ENCODE data around the gene SDR42E2. TPM values are rescaled to one million over a fixed set of nuclear protein-coding genes. Genes with fewer than 3 reads are reported as not detected.
A peak's percentile ranks its signal among the peaks of the same experiment; 100 is the strongest.

The SDR42E2 gene
- total RNA-seq, 4 donors from 2014 or later: not detected

DNA sequence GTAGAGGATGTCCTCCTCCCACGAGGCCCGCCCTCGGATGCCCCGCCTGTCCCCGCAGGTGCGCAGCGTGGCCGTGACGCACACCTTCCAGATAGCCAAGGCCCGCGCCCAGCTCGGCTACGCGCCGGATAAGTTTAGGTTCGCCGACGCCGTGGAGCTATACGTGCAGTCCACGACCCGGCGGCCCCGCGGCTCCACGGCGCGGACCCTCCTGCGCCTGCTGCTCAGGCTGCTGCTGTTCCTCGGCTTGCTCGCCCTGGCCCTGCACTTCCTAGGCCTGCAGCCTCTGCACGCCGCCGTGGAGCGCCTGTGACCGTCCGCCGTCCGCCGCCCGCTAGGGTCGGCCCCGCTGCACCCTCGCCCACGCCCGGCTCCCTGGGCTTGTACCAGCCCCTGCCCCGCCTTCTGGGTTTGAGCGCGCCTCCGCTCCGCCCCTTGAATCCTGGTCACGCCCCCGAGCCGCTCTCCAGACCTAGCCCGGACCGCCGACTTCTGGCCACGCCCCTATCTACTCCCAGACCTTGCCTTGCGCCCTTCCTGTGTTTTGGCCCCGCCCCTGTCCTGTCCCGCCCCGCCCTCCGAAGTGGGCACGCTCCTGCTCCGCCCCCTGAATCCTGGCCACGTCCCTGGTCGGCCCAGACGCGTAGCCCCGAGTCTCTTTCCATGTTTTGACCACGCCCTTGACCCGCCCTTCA lies 27.9 kb downstream of the SDR42E2 start:
- DNase-seq: peak; percentile 93 to 100 (median 96)
- H3K4me3 ChIP-seq: peak overlapping the region; percentile 62 to 71 (median 66)
- no peaks in the 10 kb centered on the region for H3K9me3 ChIP-seq
- no peaks in the 10 kb centered on the region for H3K36me3 ChIP-seq
- peaks cover 0 to 29% (median 13%) of the 10 kb centered on the region in 4 donors for H3K4me1 ChIP-seq
- no peaks in the 10 kb centered on the region for H3K27me3 ChIP-seq
- TF ChIP-seq POLR2A (IDR thresholded peaks at IDR 0.05): peak; percentile 89 to 92
- TF ChIP-seq, protein P1, sequence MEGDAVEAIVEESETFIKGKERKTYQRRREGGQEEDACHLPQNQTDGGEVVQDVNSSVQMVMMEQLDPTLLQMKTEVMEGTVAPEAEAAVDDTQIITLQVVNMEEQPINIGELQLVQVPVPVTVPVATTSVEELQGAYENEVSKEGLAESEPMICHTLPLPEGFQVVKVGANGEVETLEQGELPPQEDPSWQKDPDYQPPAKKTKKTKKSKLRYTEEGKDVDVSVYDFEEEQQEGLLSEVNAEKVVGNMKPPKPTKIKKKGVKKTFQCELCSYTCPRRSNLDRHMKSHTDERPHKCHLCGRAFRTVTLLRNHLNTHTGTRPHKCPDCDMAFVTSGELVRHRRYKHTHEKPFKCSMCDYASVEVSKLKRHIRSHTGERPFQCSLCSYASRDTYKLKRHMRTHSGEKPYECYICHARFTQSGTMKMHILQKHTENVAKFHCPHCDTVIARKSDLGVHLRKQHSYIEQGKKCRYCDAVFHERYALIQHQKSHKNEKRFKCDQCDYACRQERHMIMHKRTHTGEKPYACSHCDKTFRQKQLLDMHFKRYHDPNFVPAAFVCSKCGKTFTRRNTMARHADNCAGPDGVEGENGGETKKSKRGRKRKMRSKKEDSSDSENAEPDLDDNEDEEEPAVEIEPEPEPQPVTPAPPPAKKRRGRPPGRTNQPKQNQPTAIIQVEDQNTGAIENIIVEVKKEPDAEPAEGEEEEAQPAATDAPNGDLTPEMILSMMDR (IDR thresholded peaks at IDR 0.05): peak in 2 of 6 experiments; percentile 7 to 20
- peak overlapping the region; percentile 95 to 98 (median 97) for H3K27ac ChIP-seq

DNA sequence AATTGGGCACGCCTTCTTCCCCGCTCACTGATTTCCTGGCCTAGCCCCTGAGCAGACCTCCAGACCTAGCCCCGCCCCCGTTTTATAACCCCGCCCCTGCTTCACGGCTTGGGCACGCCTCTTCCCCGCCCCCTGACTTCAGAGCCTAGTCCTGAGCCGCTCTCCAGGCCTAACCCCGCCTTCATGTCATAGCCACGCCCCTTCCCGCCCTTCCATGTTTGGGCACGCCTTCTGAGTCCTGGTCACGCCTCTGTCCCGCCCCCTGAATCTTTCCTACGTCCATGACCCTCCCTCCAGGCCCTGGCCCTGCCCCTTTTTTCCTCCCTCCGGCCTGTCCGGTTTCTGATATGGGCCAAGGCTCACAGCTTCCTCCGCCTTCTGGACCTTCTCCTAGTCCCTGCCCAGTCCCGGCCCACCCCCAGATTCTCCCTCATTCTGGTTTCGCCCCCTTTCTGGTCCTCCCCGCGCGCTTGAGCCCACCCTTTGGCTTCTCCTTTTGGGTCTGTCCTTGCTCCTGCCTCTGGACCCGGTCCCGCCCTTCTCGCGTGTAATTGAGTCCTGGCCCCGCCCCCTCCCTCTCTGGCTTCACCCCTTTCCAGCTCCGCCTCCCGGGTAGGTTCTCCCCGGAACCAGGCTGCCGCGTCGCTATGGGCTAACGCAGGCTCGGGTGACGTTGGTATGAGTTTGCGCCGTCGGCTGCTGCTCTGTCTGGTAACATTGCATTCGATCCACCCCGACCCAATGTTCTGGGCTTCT lies 28.6 kb downstream of the SDR42E2 start:
- Histone ChIP-seq H3K4me3 (peak overlapping the region; percentile 53 to 71 (median 63)), H3K27me3 (no peaks in the 10 kb centered on the region), H3K9me3 (no peaks in the 10 kb centered on the region), H3K36me3 (no peaks in the 10 kb centered on the region), H3K27ac (peak overlapping the region; percentile 95 to 98 (median 97)), H3K4me1 (peaks cover 0 to 29% (median 13%) of the 10 kb centered on the region in 4 donors)
- peak; percentile 100 for DNase-seq
- TF ChIP-seq, protein P1 (IDR thresholded peaks at IDR 0.05): no peak
- TF ChIP-seq POLR2A (IDR thresholded peaks at IDR 0.05): peak; percentile 82 to 95

DNA sequence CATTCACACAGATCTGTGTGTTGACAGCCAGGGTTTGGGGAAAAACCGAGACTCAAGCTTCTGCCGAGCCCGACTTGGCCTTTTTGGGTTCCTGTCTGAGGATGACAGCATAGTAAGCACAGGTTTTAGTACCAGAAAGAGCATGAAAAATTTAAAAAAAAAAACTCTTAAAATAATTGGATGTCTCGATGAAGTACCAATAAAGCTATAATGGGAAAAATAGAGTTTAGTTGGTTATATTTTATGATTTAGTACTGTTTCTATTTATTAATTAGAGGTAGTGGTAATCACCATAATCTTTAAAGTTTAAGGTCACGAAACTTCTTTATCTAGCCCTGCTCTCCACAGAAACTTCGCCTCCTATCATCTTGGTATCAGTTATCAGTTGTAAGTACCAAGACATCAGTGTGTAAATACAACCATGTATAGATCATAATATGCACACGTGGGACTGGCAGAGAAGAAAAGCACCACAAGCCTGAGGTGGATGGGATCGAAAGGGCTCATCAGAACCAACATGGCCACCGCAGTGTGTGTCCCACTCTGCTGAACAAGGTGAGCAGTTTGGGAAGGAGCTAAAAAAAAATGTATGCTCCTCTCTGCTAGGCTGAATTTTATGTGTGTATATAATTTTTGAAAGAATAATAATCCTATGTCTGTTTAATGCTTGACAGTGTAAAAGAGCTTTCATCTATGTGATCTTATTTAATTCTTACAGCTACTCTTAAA lies 29.4 kb downstream of the SDR42E2 start:
- Histone ChIP-seq H3K4me3 (peak overlapping the region; percentile 42 to 62 (median 52)), H3K36me3 (no peaks in the 10 kb centered on the region), H3K27ac (peak overlapping the region; percentile 95 to 98 (median 97)), H3K9me3 (no peaks in the 10 kb centered on the region), H3K4me1 (peaks cover 0 to 29% (median 13%) of the 10 kb centered on the region in 4 donors), H3K27me3 (no peaks in the 10 kb centered on the region)
- TF ChIP-seq, protein P1 (IDR thresholded peaks at IDR 0.05): no peak
- no peak for TF ChIP-seq POLR2A (IDR thresholded peaks at IDR 0.05)
- peak in 2 of 3 donors; percentile 40 to 60 for DNase-seq

DNA sequence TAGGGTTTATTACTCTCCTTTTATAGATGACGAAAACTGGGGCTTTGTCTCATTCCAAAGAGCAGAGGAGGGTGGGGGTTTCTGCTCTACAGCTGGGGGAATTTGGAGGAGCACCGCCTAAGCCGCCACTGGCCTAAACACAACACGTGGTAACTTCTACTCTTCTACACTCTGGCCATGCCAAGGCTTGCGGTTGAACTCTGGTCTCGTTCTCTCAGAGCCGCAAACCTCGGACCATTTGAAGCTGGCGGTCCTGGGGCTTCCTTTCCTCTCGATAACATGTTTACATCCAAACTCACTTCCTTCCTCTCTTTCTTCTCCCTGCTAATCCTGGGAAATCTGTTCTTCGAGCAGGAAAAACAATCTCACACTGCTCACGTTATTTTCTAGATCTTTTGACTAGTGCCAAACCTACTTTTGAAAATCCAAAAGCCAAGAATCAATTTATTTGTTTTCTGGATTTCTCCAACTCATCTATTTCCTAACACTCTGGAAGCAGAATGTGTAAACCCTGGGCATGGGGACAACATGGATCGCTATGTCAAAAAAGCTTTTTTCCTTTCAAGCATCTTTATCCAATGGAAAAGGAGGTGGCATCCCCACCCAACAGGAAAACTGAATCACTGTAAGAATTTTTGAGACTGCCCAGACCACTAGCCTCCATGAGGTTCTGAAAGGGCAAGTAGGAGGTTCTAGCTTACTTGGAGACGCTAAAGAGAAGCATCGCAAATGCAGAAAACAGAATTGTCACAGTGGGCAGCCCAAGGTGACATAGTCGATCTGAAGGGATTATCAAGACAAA lies 30.2 kb downstream of the SDR42E2 start:
- H3K4me1 ChIP-seq: peaks cover 0 to 29% (median 13%) of the 10 kb centered on the region in 4 donors
- H3K9me3 ChIP-seq: no peaks in the 10 kb centered on the region
- TF ChIP-seq, protein P1 (IDR thresholded peaks at IDR 0.05): no peak
- peak in 1 of 2 donors; percentile 22 for TF ChIP-seq POLR2A (IDR thresholded peaks at IDR 0.05)
- no peaks in the 10 kb centered on the region for H3K36me3 ChIP-seq
- H3K4me3 ChIP-seq: peak overlapping the region in 3 of 4 donors; percentile 52 to 62 (median 53)
- H3K27me3 ChIP-seq: no peaks in the 10 kb centered on the region
- peak; percentile 69 to 94 (median 87) for DNase-seq
- H3K27ac ChIP-seq: peak overlapping the region; percentile 95 to 98 (median 97)

DNA sequence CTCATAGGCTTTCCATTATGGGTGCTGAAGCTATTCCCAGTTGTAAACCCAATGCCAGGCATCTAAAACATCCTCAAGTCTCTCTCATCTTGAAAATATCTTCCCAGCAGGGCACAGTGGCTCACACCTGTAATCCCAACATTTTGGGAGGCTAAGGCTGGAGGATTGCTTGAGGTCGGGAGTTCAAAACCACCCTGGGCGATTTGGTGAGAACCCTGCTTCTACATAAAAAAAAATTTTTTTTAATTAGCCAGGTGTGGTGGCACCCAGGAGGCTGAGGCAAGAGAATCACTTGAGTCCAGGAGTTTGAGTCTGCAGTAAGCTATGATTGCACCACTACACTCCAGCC lies 30.7 kb downstream of the SDR42E2 start:
- Histone ChIP-seq H3K9me3 (no peaks in the 10 kb centered on the region), H3K36me3 (no peaks in the 10 kb centered on the region), H3K27ac (peak overlapping the region; percentile 95 to 98 (median 97)), H3K4me3 (no peak overlapping the region), H3K4me1 (peaks cover 0 to 29% (median 13%) of the 10 kb centered on the region in 4 donors), H3K27me3 (no peaks in the 10 kb centered on the region)
- TF ChIP-seq, protein P1 (IDR thresholded peaks at IDR 0.05): no peak
- no peak for TF ChIP-seq POLR2A (IDR thresholded peaks at IDR 0.05)
- no peak for DNase-seq

Measured in Peyer's patch (tissue), 4 donors.